WTC11 (cell line): ENCODE data around the gene ADRA2C. TPM values are rescaled to one million over a fixed set of nuclear protein-coding genes. Genes with fewer than 3 reads are reported as not detected.

ENCODE experiments used
- ATAC-seq: fragments of 200-7000 bp; cut with Tn5 transposase; 2 replicates; pipeline ENCODE4 v1.10.0; 2021; ENCODE audit warnings: mild to moderate bottlenecking, moderate library complexity
- CTCF ChIA-PET: fragments of 300-600 bp; sonication (Branson Sonifier 250); formaldehyde crosslinking; loops from one replicate; lab custom pipeline; 2021; ENCODE audit warnings: antibody characterized with exemption; lab: Charles Lee
- POLR2A ChIA-PET: fragments of 350-600 bp; sonication (Branson Sonifier 250); formaldehyde crosslinking; loops from one replicate; lab custom pipeline; 2021; ENCODE audit warnings: antibody characterized with exemption; lab: Charles Lee
- DNase-seq: peaks from one replicate; pipeline ENCODE4 v3.0.0; 2021; ENCODE audit warnings: low spot score
- H3K27ac Mint-ChIP-seq: 2 replicates; pipeline ENCODE4 v1.8.0; 2021; ENCODE audit warnings: mixed read lengths
- H3K27me3 Mint-ChIP-seq: 2 replicates; pipeline ENCODE4 v1.8.0; 2021; ENCODE audit warnings: low read depth, mild to moderate bottlenecking, moderate library complexity, mixed read lengths
- H3K36me3 Mint-ChIP-seq: 2 replicates; pipeline ENCODE4 v1.8.0; 2021; ENCODE audit warnings: mixed read lengths
- H3K4me1 Mint-ChIP-seq: 2 replicates; pipeline ENCODE4 v1.8.0; 2022; ENCODE audit warnings: mixed read lengths
- H3K4me3 Mint-ChIP-seq: 2 replicates; pipeline ENCODE4 v1.8.0; 2021; ENCODE audit warnings: mild to moderate bottlenecking, moderate library complexity, mixed read lengths
- H3K9me3 Mint-ChIP-seq: 2 replicates; pipeline ENCODE4 v1.8.0; 2021; ENCODE audit warnings: mixed read lengths
- ELF4 ChIP-seq: sonication (generic); formaldehyde crosslinking; IDR thresholded peaks from 2 replicates; pipeline ENCODE4 v1.8.1; 2022; ENCODE audit warnings: low read depth, mild to moderate bottlenecking, moderate library complexity, missing genetic modification reagents
- FOXP1 ChIP-seq: sonication (generic); formaldehyde crosslinking; IDR thresholded peaks from 2 replicates; pipeline ENCODE4 v1.8.0; 2022; ENCODE audit warnings: missing genetic modification reagents, mild to moderate bottlenecking, moderate library complexity, borderline replicate concordance
- IRF2 ChIP-seq: sonication (generic); formaldehyde crosslinking; IDR thresholded peaks from 2 replicates; pipeline ENCODE4 v1.8.0; 2022; ENCODE audit warnings: low read depth, missing genetic modification reagents, borderline replicate concordance
- JAZF1 ChIP-seq: fragments of 250-450 bp; sonication (Bioruptor Pico); IDR thresholded peaks from 2 replicates; pipeline ENCODE4 v1.9.0; 2021; ENCODE audit warnings: moderate library complexity, mild to moderate bottlenecking, inconsistent platforms
- ZNF219 ChIP-seq: sonication (generic); formaldehyde crosslinking; IDR thresholded peaks from 2 replicates; pipeline ENCODE4 v1.8.0; 2023; ENCODE audit warnings: missing genetic modification reagents, mild to moderate bottlenecking, borderline replicate concordance
- ZNF671 ChIP-seq: fragments of 250-450 bp; sonication (Bioruptor Pico); IDR thresholded peaks from 2 replicates; pipeline ENCODE4 v1.8.0; 2021; ENCODE audit warnings: mild to moderate bottlenecking
- total RNA-seq: library from RNA; stranded (reverse); gene quantifications from 3 replicates; pipeline ENCODE4 v1.2.3, GENCODE V29; 2021
- TF ChIP-seq, protein P1 (sequence below): sonication (generic); formaldehyde crosslinking; IDR thresholded peaks from 2 replicates; pipeline ENCODE4 v1.8.1; 2022; ENCODE audit warnings: low read depth, mild to moderate bottlenecking, moderate library complexity, missing genetic modification reagents, borderline replicate concordance
- TF ChIP-seq, protein P2 (sequence below): sonication (generic); formaldehyde crosslinking; IDR thresholded peaks from 2 replicates; pipeline ENCODE4 v1.8.1; 2023; ENCODE audit warnings: mild to moderate bottlenecking, missing genetic modification reagents, borderline replicate concordance
- TF ChIP-seq, protein P3 (sequence below): sonication (generic); formaldehyde crosslinking; IDR thresholded peaks from 2 replicates; pipeline ENCODE4 v1.8.1; 2023; ENCODE audit warnings: mild to moderate bottlenecking, missing genetic modification reagents, moderate library complexity
- TF ChIP-seq, protein P4 (sequence below): sonication (generic); formaldehyde crosslinking; IDR thresholded peaks from 2 replicates; pipeline ENCODE4 v1.8.0; 2022; ENCODE audit warnings: missing genetic modification reagents
- TF ChIP-seq, protein P5 (sequence below): fragments of 250-450 bp; sonication (Bioruptor Pico); IDR thresholded peaks from 2 replicates; pipeline ENCODE4 v1.9.0; 2021; ENCODE audit warnings: mild to moderate bottlenecking
- TF ChIP-seq, protein P6 (sequence below): fragments of 250-450 bp; sonication (Bioruptor Pico); IDR thresholded peaks from 2 replicates; pipeline ENCODE4 v1.8.0; 2021; ENCODE audit warnings: mild to moderate bottlenecking

ADRA2C gene
- total RNA-seq, 1 experiment from 2014 or later = 21.8 TPM

DNA sequence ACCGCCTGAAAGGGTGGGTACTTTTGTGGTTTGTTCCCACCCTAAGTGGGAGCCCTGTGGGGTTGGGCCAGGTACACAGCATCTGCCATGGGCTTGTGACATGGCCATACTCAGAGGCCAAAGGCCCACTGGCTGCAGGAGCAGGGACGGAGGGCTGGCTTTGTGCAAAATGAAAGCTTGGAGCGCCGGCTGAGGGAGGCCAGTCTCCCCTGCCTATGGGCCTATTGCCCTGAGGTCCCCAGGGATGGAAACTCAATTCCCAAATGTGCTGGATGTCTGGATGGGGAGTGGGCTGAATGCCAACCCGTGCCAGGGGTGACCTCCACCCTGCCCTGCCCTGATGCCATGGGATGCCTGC, 10.8 kb downstream of the ADRA2C start:
- no peak overlapping the region for H3K4me3 Mint-ChIP-seq
- CTCF ChIA-PET = no interaction called here
- DNase-seq (no peak), ATAC-seq (no peak)
- no peaks in the 10 kb centered on the region for H3K9me3 Mint-ChIP-seq
- no peak overlapping the region for H3K27ac Mint-ChIP-seq
- no peaks in the 10 kb centered on the region for H3K36me3 Mint-ChIP-seq
- POLR2A ChIA-PET = no interaction called here
- TF ChIP-seq ZNF671 (CRISPR knock-in tag) (no peak), ELF4 (CRISPR knock-in tag) (no peak), IRF2 (no peak)
- TF ChIP-seq, protein P1, sequence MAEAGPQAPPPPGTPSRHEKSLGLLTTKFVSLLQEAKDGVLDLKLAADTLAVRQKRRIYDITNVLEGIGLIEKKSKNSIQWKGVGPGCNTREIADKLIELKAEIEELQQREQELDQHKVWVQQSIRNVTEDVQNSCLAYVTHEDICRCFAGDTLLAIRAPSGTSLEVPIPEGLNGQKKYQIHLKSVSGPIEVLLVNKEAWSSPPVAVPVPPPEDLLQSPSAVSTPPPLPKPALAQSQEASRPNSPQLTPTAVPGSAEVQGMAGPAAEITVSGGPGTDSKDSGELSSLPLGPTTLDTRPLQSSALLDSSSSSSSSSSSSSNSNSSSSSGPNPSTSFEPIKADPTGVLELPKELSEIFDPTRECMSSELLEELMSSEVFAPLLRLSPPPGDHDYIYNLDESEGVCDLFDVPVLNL (CRISPR knock-in tag) = no peak
- TF ChIP-seq, protein P2, sequence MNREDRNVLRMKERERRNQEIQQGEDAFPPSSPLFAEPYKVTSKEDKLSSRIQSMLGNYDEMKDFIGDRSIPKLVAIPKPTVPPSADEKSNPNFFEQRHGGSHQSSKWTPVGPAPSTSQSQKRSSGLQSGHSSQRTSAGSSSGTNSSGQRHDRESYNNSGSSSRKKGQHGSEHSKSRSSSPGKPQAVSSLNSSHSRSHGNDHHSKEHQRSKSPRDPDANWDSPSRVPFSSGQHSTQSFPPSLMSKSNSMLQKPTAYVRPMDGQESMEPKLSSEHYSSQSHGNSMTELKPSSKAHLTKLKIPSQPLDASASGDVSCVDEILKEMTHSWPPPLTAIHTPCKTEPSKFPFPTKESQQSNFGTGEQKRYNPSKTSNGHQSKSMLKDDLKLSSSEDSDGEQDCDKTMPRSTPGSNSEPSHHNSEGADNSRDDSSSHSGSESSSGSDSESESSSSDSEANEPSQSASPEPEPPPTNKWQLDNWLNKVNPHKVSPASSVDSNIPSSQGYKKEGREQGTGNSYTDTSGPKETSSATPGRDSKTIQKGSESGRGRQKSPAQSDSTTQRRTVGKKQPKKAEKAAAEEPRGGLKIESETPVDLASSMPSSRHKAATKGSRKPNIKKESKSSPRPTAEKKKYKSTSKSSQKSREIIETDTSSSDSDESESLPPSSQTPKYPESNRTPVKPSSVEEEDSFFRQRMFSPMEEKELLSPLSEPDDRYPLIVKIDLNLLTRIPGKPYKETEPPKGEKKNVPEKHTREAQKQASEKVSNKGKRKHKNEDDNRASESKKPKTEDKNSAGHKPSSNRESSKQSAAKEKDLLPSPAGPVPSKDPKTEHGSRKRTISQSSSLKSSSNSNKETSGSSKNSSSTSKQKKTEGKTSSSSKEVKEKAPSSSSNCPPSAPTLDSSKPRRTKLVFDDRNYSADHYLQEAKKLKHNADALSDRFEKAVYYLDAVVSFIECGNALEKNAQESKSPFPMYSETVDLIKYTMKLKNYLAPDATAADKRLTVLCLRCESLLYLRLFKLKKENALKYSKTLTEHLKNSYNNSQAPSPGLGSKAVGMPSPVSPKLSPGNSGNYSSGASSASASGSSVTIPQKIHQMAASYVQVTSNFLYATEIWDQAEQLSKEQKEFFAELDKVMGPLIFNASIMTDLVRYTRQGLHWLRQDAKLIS (CRISPR knock-in tag) = no peak
- TF ChIP-seq, protein P3, sequence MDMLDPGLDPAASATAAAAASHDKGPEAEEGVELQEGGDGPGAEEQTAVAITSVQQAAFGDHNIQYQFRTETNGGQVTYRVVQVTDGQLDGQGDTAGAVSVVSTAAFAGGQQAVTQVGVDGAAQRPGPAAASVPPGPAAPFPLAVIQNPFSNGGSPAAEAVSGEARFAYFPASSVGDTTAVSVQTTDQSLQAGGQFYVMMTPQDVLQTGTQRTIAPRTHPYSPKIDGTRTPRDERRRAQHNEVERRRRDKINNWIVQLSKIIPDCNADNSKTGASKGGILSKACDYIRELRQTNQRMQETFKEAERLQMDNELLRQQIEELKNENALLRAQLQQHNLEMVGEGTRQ (CRISPR knock-in tag) = no peak
- no peaks in the 10 kb centered on the region for H3K27me3 Mint-ChIP-seq
- no peaks in the 10 kb centered on the region for H3K4me1 Mint-ChIP-seq

DNA sequence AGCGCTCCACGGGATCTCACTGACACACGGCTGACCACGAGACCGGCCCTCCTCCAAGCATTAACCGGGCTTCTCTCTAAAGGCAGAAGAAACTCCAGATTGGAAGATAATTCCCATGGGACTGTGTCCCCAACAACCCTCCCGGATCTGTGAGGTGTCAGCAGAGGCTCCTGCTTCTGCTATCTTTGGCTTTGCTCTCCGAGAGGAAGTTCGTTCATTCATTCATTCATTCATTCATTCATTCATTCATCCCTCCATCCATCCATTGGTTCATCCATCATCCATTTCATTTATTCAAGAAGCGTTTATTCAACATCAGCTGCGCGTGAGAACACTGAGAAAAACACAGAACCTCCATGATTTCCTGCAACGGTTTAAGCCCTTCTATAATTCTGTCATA, 11.5 kb downstream of the ADRA2C start:
- no peak for TF ChIP-seq JAZF1 (CRISPR knock-in tag)
- TF ChIP-seq, protein P4, sequence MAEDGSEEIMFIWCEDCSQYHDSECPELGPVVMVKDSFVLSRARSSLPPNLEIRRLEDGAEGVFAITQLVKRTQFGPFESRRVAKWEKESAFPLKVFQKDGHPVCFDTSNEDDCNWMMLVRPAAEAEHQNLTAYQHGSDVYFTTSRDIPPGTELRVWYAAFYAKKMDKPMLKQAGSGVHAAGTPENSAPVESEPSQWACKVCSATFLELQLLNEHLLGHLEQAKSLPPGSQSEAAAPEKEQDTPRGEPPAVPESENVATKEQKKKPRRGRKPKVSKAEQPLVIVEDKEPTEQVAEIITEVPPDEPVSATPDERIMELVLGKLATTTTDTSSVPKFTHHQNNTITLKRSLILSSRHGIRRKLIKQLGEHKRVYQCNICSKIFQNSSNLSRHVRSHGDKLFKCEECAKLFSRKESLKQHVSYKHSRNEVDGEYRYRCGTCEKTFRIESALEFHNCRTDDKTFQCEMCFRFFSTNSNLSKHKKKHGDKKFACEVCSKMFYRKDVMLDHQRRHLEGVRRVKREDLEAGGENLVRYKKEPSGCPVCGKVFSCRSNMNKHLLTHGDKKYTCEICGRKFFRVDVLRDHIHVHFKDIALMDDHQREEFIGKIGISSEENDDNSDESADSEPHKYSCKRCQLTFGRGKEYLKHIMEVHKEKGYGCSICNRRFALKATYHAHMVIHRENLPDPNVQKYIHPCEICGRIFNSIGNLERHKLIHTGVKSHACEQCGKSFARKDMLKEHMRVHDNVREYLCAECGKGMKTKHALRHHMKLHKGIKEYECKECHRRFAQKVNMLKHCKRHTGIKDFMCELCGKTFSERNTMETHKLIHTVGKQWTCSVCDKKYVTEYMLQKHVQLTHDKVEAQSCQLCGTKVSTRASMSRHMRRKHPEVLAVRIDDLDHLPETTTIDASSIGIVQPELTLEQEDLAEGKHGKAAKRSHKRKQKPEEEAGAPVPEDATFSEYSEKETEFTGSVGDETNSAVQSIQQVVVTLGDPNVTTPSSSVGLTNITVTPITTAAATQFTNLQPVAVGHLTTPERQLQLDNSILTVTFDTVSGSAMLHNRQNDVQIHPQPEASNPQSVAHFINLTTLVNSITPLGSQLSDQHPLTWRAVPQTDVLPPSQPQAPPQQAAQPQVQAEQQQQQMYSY (CRISPR knock-in tag) = no peak
- H3K4me1 Mint-ChIP-seq = no peaks in the 10 kb centered on the region
- no peaks in the 10 kb centered on the region for H3K9me3 Mint-ChIP-seq
- ATAC-seq (no peak), DNase-seq (no peak)
- POLR2A ChIA-PET = no interaction called here
- H3K36me3 Mint-ChIP-seq = no peaks in the 10 kb centered on the region
- no peak overlapping the region for H3K4me3 Mint-ChIP-seq
- no peaks in the 10 kb centered on the region for H3K27me3 Mint-ChIP-seq
- no peak overlapping the region for H3K27ac Mint-ChIP-seq
- CTCF ChIA-PET = interaction anchor here (1.5 to 9.7 kb wide), 2 partner anchors 10 to 15 kb away, joined by 3 to 87 read pairs; partner anchors contain the start of gene ADRA2C

DNA sequence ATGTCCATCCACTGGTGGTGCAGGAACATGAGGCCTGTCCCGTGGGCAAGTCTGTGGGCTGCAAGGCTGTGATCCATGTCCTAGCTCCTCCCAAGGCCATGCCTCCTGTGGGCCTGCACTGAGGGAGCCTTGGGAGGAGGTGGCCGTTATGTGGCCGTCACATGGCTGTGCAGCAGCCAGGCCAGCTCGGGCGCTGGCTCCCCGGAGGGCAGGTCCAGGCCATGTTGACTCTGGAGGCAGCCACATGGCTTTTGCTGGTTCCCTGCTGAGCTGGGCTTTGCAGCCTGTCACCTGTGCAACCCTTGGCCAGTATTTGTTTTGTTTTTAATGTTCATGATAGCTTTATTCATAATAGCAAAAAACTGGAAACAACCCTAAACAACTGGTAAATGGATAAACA, 13.3 kb downstream of the ADRA2C start:
- Mint-ChIP-seq H3K27me3 (no peaks in the 10 kb centered on the region), H3K27ac (no peak overlapping the region), H3K4me3 (no peak overlapping the region), H3K9me3 (no peaks in the 10 kb centered on the region), H3K36me3 (no peaks in the 10 kb centered on the region), H3K4me1 (peaks cover 3% of the 10 kb centered on the region)
- TF ChIP-seq FOXP1 (CRISPR knock-in tag) = peak; percentile 27; the same call in 1 of the 2 replicates
- TF ChIP-seq, protein P5, sequence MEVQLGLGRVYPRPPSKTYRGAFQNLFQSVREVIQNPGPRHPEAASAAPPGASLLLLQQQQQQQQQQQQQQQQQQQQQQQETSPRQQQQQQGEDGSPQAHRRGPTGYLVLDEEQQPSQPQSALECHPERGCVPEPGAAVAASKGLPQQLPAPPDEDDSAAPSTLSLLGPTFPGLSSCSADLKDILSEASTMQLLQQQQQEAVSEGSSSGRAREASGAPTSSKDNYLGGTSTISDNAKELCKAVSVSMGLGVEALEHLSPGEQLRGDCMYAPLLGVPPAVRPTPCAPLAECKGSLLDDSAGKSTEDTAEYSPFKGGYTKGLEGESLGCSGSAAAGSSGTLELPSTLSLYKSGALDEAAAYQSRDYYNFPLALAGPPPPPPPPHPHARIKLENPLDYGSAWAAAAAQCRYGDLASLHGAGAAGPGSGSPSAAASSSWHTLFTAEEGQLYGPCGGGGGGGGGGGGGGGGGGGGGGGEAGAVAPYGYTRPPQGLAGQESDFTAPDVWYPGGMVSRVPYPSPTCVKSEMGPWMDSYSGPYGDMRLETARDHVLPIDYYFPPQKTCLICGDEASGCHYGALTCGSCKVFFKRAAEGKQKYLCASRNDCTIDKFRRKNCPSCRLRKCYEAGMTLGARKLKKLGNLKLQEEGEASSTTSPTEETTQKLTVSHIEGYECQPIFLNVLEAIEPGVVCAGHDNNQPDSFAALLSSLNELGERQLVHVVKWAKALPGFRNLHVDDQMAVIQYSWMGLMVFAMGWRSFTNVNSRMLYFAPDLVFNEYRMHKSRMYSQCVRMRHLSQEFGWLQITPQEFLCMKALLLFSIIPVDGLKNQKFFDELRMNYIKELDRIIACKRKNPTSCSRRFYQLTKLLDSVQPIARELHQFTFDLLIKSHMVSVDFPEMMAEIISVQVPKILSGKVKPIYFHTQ (CRISPR knock-in tag) = no peak
- TF ChIP-seq, protein P6, sequence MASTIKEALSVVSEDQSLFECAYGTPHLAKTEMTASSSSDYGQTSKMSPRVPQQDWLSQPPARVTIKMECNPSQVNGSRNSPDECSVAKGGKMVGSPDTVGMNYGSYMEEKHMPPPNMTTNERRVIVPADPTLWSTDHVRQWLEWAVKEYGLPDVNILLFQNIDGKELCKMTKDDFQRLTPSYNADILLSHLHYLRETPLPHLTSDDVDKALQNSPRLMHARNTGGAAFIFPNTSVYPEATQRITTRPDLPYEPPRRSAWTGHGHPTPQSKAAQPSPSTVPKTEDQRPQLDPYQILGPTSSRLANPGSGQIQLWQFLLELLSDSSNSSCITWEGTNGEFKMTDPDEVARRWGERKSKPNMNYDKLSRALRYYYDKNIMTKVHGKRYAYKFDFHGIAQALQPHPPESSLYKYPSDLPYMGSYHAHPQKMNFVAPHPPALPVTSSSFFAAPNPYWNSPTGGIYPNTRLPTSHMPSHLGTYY (CRISPR knock-in tag) = no peak
- TF ChIP-seq ZNF219 (CRISPR knock-in tag) = no peak
- no peak for DNase-seq
- ChIA-PET CTCF (interaction anchor here (1.0 to 9.7 kb wide), 2 partner anchors 12 to 32 kb away, joined by 4 to 87 read pairs; partner anchors contain the start of gene ADRA2C), POLR2A (no interaction called here)
- no peak for ATAC-seq
